GM12878 (cell line): ENCODE data around the gene MITF. TPM values are rescaled to one million over a fixed set of nuclear protein-coding genes. Genes with fewer than 3 reads are reported as not detected.

Experiments
- ATAC-seq: fragments of 200-7000 bp; cut with Tn5 transposase; 3 replicates; pipeline ENCODE4 v1.9.1; 2020; ENCODE audit warnings: mild to moderate bottlenecking, moderate library complexity
- BruUV-seq: library from RNA; stranded (reverse); fragments of 400-500 nt; replicated peaks from 2 replicates; lab custom pipeline; 2021; lab: Mats Ljungman, UMichigan
- CTCF ChIA-PET: fragments of 300-600 bp; sonication (Branson Sonifier 250); formaldehyde crosslinking; extraction: SDS; loops from one replicate; lab custom pipeline; 2021; ENCODE audit warnings: inconsistent platforms; lab: Yijun Ruan, JAX
- POLR2A ChIA-PET: fragments of 350-600 bp; formaldehyde crosslinking; extraction: SDS; loops from one replicate; lab custom pipeline; 2021; ENCODE audit warnings: inconsistent platforms; lab: Charles Lee
- RAD21 ChIA-PET: fragments of 300-600 bp; sonication (Branson Sonifier 250); formaldehyde crosslinking; loops from one replicate; lab custom pipeline; 2023; ENCODE audit warnings: antibody characterized with exemption; ENCODE audit not compliant: unreplicated experiment; lab: Charles Lee
- SMC1A ChIA-PET: fragments of 300-600 bp; sonication (Branson Sonifier 250); formaldehyde crosslinking; loops from one replicate; lab custom pipeline; 2023; ENCODE audit not compliant: unreplicated experiment, uncharacterized antibody; lab: Charles Lee
- DNase-seq: peaks from one replicate; pipeline ENCODE4 v3.0.0-alpha.2; 2011; ENCODE audit warnings: low read depth, low spot score
- FAIRE-seq: peaks from 3 replicates; lab custom pipeline; 2011; peaks lifted over from hg19 to GRCh38; lab: Jason Lieb, UNC
- H2AFZ ChIP-seq: 2 replicates; pipeline ENCODE4 v1.6.0; 2011; ENCODE audit warnings: low read depth, low read length, control low read depth; ENCODE audit not compliant: control insufficient read depth
- H3K27ac ChIP-seq: 2 replicates; pipeline ENCODE4 v1.5.1; 2011; ENCODE audit warnings: control low read depth; ENCODE audit not compliant: control insufficient read depth, insufficient read depth
- H3K27me3 ChIP-seq, 2 experiments: replicated peaks in 1 of 2; 2 replicates each; pipeline versions ENCODE4 v1.6.0 to v1.6.1; 2011; ENCODE audit warnings: low read length in 1 of 2; ENCODE audit not compliant: control insufficient read depth in 2 of 2, insufficient read depth in 2 of 2
- H3K36me3 ChIP-seq, 2 experiments: 2 replicates each; pipeline ENCODE4 v1.5.1; 2011; ENCODE audit warnings: low read length in 1 of 2; ENCODE audit not compliant: control insufficient read depth in 2 of 2, insufficient read depth in 2 of 2
- H3K4me1 ChIP-seq: 2 replicates; pipeline ENCODE4 v1.6.1; 2011; ENCODE audit warnings: mild to moderate bottlenecking, low read length, moderate library complexity, mixed read lengths; ENCODE audit not compliant: control insufficient read depth, insufficient read depth
- H3K4me2 ChIP-seq: 2 replicates; pipeline ENCODE4 v1.6.0; 2011; ENCODE audit warnings: control low read depth; ENCODE audit not compliant: control insufficient read depth, insufficient read depth
- H3K4me3 ChIP-seq: fragments of 200-600 bp; sonication (generic); 2 replicates; pipeline ENCODE4 v1.5.1; 2016
- H3K79me2 ChIP-seq: 2 replicates; pipeline ENCODE4 v1.6.0; 2011; ENCODE audit warnings: low read length; ENCODE audit not compliant: control insufficient read depth, insufficient read depth
- H3K9ac ChIP-seq: 2 replicates; pipeline ENCODE4 v1.8.0; 2011; ENCODE audit warnings: low read length, control low read depth, mixed read lengths; ENCODE audit not compliant: control insufficient read depth, insufficient read depth
- H3K9me3 ChIP-seq: replicated peaks from 3 replicates; pipeline ENCODE4 v1.5.1; 2011; ENCODE audit warnings: mild to moderate bottlenecking, low read length; ENCODE audit not compliant: control insufficient read depth, insufficient read depth
- H4K20me1 ChIP-seq: 2 replicates; pipeline ENCODE4 v1.6.0; 2011; ENCODE audit not compliant: control insufficient read depth, insufficient read depth
- CHD1 ChIP-seq: IDR thresholded peaks from 2 replicates; pipeline ENCODE4 v1.6.1; 2012; ENCODE audit warnings: low read depth, low read length, improper control_type of control experiment
- EGR1 ChIP-seq, 2 experiments: IDR thresholded peaks; 1 replicate in 1 of 2; 2 replicates in 1 of 2; pipeline ENCODE4 v1.6.1; 2011 to 2012; ENCODE audit warnings: low read depth in 2 of 2, low read length in 2 of 2, borderline replicate concordance in 1 of 2, mild to moderate bottlenecking in 1 of 2, moderate library complexity in 1 of 2
- EZH2 ChIP-seq: IDR thresholded peaks from 2 replicates; pipeline ENCODE4 v1.6.1; 2012; ENCODE audit warnings: low read depth, mild to moderate bottlenecking, control low read depth, inconsistent platforms, low read length, borderline replicate concordance; ENCODE audit not compliant: control insufficient read depth
- MEF2A ChIP-seq: IDR thresholded peaks from 2 replicates; pipeline ENCODE4 v1.6.1; 2011; ENCODE audit warnings: low read depth, mild to moderate bottlenecking, low read length, moderate library complexity; ENCODE audit not compliant: insufficient read depth
- PML ChIP-seq: IDR thresholded peaks from 2 replicates; pipeline ENCODE4 v1.6.1; 2012; ENCODE audit warnings: low read length, inconsistent platforms
- RELA ChIP-seq: fragments of 450-650 bp; IDR thresholded peaks from 2 replicates; pipeline ENCODE4 v1.8.0; 2014; ENCODE audit warnings: borderline replicate concordance; ENCODE audit not compliant: partially characterized antibody
- STAT3 ChIP-seq: IDR thresholded peaks from 2 replicates; pipeline ENCODE4 v1.6.1; 2011; ENCODE audit warnings: low read depth, low read length, improper control_type of control experiment
- TCF3 ChIP-seq: IDR thresholded peaks from 2 replicates; pipeline ENCODE4 v1.6.1; 2012; ENCODE audit warnings: low read depth, mild to moderate bottlenecking, low read length, borderline replicate concordance; ENCODE audit not compliant: insufficient read depth
- YBX1 ChIP-seq: fragments of 450-650 bp; IDR thresholded peaks from 2 replicates; pipeline ENCODE4 v1.6.1; 2016; ENCODE audit warnings: antibody characterized with exemption
- WGBS: methylation state at CpG from one replicate; pipeline ENCODE4 v1.1.6; 2016; ENCODE audit warnings: low lambda C conversion rate; ENCODE audit not compliant: insufficient replicate concordance, insufficient coverage; ENCODE audit errors: missing lambda C conversion rate; 5-methylcytosine and 5-hydroxymethylcytosine counted together
- in situ Hi-C: fragments of 300-500 bp; cut with MboI; formaldehyde crosslinking; loops from 9 replicates; pipeline ENCODE4 v1.14.3; 2018; ENCODE audit warnings: mixed read lengths
- intact Hi-C: fragments of 100-400 bp; cut with micrococcal nuclease; formaldehyde crosslinking; loops from one replicate; pipeline ENCODE4 v1.14.2; 2022; ENCODE audit not compliant: unreplicated experiment
- polyA plus RNA-seq, 11 experiments: library from polyadenylated mRNA; depleted of rRNA in 4 of 11; unstranded in 6 of 11; stranded (reverse) in 5 of 11; fragments of >200 nt; fragmentation: Nextera tagmentation in 4 of 11; fragmentation: Illumina TruSeq in 1 of 11; extraction: Ambion mirVana in 4 of 11; extraction: Trizol in 1 of 11; gene quantifications; 1 replicate in 1 of 11; 2 replicates in 10 of 11; pipeline versions ENCODE4 v1.2.1 to v1.2.3, GENCODE V29; 2011 to 2016; ENCODE audit warnings: inconsistent platforms in 2 of 11, missing spikeins in 2 of 11, low read depth in 1 of 11
- total RNA-seq, 4 experiments: library from RNA; depleted of rRNA in 3 of 4; stranded (reverse); fragments of >200 nt in 3 of 4; fragmentation: Illumina TruSeq in 1 of 4; extraction: Trizol in 1 of 4; gene quantifications; 2 replicates each; pipeline versions ENCODE4 v1.2.1 to v1.2.3, GENCODE V29; 2013 to 2021
- TF ChIP-seq, protein P1 (sequence below): fragments of 450-650 bp; IDR thresholded peaks from 2 replicates; pipeline ENCODE4 v1.6.1; 2017; ENCODE audit warnings: low read depth, mild to moderate bottlenecking, moderate library complexity
- TF ChIP-seq, protein P2 (sequence below): IDR thresholded peaks from 2 replicates; pipeline ENCODE4 v1.6.1; 2012; ENCODE audit warnings: low read length, inconsistent platforms
- TF ChIP-seq, protein P3 (sequence below): fragments of 450-650 bp; IDR thresholded peaks from 2 replicates; pipeline ENCODE4 v1.6.1; 2016; ENCODE audit warnings: mild to moderate bottlenecking
- TF ChIP-seq, protein P4 (sequence below): fragments of 450-650 bp; IDR thresholded peaks from 2 replicates; pipeline ENCODE4 v1.6.1; 2017; ENCODE audit warnings: antibody characterized with exemption, mild to moderate bottlenecking, moderate library complexity

Gene MITF
- total and polyA plus RNA-seq, 10 of the 15 experiments (the other 5 are each of a cell fraction or from before 2014, with no cell fraction given), result under 0.01 to 0.90 (median 0.06) TPM; not detected in 3

DNA sequence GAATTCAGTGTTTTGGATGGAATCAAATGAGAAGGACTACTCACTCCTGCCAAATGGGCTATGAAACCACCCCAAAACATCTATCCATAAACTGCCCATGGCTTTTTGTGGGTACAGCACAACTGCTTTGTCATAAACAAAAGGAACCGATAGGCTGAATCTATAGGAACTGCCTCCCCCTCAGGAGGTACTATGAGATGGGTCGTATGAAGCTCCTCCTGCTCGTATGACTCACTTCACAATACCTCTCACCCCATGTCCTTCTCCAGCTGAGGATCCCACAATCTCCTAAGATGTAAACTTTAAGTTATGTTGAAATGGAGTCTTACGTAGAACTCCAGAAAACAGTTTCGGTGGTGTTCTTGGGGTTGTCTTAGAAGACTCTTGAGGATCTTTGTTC lies 130.4 kb downstream of the MITF start (continued):
- TF ChIP-seq TCF3 (no peak), RELA (no peak), EZH2 (no peak), STAT3 (no peak), YBX1 (no peak), EGR1 (IDR thresholded peaks at IDR 0.05; ENCODE audit: borderline replicate concordance in 1 of 2, low read depth in 2 of 2, low read length in 2 of 2) (no peak)
- TF ChIP-seq, protein P1, sequence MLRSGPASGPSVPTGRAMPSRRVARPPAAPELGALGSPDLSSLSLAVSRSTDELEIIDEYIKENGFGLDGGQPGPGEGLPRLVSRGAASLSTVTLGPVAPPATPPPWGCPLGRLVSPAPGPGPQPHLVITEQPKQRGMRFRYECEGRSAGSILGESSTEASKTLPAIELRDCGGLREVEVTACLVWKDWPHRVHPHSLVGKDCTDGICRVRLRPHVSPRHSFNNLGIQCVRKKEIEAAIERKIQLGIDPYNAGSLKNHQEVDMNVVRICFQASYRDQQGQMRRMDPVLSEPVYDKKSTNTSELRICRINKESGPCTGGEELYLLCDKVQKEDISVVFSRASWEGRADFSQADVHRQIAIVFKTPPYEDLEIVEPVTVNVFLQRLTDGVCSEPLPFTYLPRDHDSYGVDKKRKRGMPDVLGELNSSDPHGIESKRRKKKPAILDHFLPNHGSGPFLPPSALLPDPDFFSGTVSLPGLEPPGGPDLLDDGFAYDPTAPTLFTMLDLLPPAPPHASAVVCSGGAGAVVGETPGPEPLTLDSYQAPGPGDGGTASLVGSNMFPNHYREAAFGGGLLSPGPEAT, result no peak
- TF ChIP-seq, protein P2, sequence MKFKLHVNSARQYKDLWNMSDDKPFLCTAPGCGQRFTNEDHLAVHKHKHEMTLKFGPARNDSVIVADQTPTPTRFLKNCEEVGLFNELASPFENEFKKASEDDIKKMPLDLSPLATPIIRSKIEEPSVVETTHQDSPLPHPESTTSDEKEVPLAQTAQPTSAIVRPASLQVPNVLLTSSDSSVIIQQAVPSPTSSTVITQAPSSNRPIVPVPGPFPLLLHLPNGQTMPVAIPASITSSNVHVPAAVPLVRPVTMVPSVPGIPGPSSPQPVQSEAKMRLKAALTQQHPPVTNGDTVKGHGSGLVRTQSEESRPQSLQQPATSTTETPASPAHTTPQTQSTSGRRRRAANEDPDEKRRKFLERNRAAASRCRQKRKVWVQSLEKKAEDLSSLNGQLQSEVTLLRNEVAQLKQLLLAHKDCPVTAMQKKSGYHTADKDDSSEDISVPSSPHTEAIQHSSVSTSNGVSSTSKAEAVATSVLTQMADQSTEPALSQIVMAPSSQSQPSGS, result no peak

DNA sequence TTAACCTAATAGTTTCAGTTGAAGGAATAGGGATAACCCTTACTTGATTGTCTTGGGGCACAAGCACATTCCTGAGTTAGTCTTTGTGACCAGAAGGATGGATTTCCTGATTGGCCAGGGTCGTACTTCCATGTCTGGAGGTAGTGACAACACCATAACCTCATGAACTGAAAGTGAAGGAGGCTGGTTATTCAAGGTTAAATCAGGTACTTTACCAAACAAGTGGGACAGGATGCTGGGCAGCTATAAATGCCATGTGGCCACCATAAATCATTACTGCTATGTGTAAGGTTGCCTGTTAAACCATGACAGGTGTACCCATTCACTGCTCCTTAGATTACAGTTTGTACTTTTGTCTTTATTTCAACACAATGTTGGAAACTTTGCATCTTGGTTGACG lies 132.0 kb downstream of the MITF start:
- H3K79me2 ChIP-seq, result no peaks in the 10 kb centered on the region
- no peak overlapping the region for H3K4me2 ChIP-seq
- H3K4me3 ChIP-seq, result no peak overlapping the region
- H3K36me3 ChIP-seq, result no peaks in the 10 kb centered on the region
- POLR2A ChIA-PET, result no interaction called here
- ATAC-seq (no peak), FAIRE-seq (no peak), DNase-seq (no peak)
- SMC1A ChIA-PET, result no interaction called here
- in situ Hi-C loops (no loop called here), intact Hi-C loops (no loop called here)
- no peaks in the 10 kb centered on the region for H3K9me3 ChIP-seq
- CTCF ChIA-PET, result no interaction called here
- BruUV-seq, result no TSS peak
- no peak overlapping the region for H2AFZ ChIP-seq
- no peak overlapping the region for H3K9ac ChIP-seq
- H3K27me3 ChIP-seq, result no peaks in the 10 kb centered on the region; a peak in 1 of 4 replicates
- WGBS, result 0% methylated on average over 2 of the region's 2 CpGs
- RAD21 ChIA-PET, result no interaction called here
- no peak for TF ChIP-seq MEF2A
- TF ChIP-seq PML, result no peak
- TF ChIP-seq, protein P3, sequence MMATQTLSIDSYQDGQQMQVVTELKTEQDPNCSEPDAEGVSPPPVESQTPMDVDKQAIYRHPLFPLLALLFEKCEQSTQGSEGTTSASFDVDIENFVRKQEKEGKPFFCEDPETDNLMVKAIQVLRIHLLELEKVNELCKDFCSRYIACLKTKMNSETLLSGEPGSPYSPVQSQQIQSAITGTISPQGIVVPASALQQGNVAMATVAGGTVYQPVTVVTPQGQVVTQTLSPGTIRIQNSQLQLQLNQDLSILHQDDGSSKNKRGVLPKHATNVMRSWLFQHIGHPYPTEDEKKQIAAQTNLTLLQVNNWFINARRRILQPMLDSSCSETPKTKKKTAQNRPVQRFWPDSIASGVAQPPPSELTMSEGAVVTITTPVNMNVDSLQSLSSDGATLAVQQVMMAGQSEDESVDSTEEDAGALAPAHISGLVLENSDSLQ, result no peak
- TF ChIP-seq, protein P4, sequence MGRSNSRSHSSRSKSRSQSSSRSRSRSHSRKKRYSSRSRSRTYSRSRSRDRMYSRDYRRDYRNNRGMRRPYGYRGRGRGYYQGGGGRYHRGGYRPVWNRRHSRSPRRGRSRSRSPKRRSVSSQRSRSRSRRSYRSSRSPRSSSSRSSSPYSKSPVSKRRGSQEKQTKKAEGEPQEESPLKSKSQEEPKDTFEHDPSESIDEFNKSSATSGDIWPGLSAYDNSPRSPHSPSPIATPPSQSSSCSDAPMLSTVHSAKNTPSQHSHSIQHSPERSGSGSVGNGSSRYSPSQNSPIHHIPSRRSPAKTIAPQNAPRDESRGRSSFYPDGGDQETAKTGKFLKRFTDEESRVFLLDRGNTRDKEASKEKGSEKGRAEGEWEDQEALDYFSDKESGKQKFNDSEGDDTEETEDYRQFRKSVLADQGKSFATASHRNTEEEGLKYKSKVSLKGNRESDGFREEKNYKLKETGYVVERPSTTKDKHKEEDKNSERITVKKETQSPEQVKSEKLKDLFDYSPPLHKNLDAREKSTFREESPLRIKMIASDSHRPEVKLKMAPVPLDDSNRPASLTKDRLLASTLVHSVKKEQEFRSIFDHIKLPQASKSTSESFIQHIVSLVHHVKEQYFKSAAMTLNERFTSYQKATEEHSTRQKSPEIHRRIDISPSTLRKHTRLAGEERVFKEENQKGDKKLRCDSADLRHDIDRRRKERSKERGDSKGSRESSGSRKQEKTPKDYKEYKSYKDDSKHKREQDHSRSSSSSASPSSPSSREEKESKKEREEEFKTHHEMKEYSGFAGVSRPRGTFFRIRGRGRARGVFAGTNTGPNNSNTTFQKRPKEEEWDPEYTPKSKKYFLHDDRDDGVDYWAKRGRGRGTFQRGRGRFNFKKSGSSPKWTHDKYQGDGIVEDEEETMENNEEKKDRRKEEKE, result no peak
- no peak for TF ChIP-seq TCF3
- no peak for TF ChIP-seq CHD1
- H4K20me1 ChIP-seq, result no peaks in the 10 kb centered on the region
- H3K27ac ChIP-seq, result no peak overlapping the region
- no peaks in the 10 kb centered on the region for H3K4me1 ChIP-seq
